ENCODE measurements around the gene CD99.

CD99 gene, protein sequence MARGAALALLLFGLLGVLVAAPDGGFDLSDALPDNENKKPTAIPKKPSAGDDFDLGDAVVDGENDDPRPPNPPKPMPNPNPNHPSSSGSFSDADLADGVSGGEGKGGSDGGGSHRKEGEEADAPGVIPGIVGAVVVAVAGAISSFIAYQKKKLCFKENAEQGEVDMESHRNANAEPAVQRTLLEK

DNA sequence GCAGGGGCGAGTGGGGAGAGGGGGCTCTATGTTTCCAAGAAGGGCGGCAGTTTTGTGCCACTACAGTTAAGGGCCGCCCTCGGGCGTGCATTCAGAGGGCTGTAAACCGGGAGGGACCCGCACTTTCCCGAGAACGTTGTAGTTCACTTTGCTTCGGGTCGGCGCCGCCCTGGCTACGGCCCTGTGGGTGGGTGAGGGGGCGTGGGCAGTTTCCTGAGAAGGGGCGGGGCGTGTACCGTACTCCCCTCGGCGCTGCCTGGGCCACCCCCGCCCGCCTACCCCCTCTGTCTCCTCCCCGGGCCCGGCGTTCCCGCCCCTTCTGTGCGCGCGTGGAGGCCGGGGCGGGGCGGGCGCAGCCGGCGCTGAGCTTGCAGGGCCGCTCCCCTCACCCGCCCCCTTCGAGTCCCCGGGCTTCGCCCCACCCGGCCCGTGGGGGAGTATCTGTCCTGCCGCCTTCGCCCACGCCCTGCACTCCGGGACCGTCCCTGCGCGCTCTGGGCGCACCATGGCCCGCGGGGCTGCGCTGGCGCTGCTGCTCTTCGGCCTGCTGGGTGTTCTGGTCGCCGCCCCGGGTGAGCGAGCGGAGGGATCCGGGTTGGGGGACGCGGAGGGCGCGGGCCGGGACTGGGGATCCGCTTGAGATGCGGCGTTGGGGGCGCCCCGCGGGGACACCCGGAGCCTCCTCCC, at the start of gene CD99:
Gene CD99, plus strand, starts transcription at position 440 of the 687 bp plus-strand sequence. Its CDS starts 66 bp downstream, at position 506.
- TF ChIP-seq, protein P1, sequence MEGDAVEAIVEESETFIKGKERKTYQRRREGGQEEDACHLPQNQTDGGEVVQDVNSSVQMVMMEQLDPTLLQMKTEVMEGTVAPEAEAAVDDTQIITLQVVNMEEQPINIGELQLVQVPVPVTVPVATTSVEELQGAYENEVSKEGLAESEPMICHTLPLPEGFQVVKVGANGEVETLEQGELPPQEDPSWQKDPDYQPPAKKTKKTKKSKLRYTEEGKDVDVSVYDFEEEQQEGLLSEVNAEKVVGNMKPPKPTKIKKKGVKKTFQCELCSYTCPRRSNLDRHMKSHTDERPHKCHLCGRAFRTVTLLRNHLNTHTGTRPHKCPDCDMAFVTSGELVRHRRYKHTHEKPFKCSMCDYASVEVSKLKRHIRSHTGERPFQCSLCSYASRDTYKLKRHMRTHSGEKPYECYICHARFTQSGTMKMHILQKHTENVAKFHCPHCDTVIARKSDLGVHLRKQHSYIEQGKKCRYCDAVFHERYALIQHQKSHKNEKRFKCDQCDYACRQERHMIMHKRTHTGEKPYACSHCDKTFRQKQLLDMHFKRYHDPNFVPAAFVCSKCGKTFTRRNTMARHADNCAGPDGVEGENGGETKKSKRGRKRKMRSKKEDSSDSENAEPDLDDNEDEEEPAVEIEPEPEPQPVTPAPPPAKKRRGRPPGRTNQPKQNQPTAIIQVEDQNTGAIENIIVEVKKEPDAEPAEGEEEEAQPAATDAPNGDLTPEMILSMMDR (IDR thresholded peaks at IDR 0.05; ENCODE audit: low read depth, low read length) = no peak
- in situ Hi-C loops (cut with HindIII; ENCODE audit: low sequenced_read_pairs) = no loop called here
- H3K4me3 ChIP-seq (ENCODE audit: low read depth, low read length) = peak within 1 kb of the TSS; percentile 78
- DNase-seq (ENCODE audit: low read depth, low spot score) = peak; percentile 90

DNA sequence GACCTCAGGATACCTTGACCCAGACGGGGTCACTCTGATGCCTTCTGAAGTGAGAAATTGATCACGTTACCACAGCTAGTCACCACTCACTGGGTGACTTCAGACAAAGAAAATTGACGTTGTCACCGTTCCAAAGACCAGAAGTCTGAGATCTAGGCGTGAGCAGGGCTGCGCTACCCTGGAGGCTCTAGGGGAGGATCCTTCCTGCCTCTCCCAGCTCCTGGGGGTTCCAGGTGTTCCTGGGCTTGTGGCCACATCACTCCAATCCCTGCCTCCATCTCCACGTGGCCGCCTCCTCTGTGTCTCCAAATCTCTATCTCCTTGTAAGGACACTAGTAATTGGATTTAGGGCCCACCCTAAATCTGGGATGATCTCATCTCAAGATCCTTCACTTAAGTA, 48.9 kb upstream of the CD99 start:
- TF ChIP-seq, protein P1 (IDR thresholded peaks at IDR 0.05; ENCODE audit: low read depth, low read length) = no peak
- DNase-seq (ENCODE audit: low read depth, low spot score) = no peak
- H3K4me3 ChIP-seq (ENCODE audit: low read depth, low read length) = no peak overlapping the region
- in situ Hi-C loops (cut with HindIII; ENCODE audit: low sequenced_read_pairs) = no loop called here

DNA sequence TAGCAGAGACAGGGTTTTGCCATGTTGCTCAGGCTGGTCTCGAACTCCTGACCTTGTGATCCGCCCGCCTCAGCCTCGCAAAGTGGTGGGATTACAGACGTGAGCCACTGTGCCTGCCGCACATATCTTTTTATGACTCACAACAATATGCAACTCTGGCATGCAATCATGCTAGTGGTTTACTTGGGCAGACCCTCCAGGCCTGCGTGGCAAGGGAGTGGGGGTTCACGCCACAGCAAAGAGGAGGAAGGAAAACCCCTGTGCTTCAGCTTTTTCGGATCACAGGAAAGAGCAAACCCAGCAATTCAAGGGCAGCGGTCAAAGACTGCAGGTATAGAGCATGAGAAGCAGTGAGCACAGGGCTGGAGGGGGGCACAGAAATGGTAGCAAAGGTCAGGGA, 48.3 kb upstream of the CD99 start:
- in situ Hi-C loops (cut with HindIII; ENCODE audit: low sequenced_read_pairs) = no loop called here
- no peak overlapping the region for H3K4me3 ChIP-seq (ENCODE audit: low read depth, low read length)
- TF ChIP-seq, protein P1 (IDR thresholded peaks at IDR 0.05; ENCODE audit: low read depth, low read length) = no peak
- DNase-seq (ENCODE audit: low read depth, low spot score) = no peak

DNA sequence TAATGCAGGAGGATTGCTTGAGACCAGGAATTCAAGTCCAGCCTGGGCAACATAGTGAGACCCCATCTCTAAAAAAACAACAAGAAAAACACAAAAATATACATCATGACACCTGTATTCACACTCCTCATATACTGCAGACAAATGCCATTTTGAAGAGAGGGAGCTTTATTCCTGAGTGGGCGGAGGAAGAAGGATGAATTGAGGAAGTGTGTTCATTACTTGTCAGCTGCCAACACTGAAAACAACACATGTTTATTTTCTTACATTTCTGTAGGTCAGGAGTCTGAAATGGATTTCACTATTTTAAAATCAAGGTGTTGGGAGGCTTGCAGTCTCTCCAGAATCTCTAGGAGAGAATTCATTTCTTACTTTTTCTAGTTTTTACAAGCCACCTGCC, 47.2 kb upstream of the CD99 start:
- in situ Hi-C loops (cut with HindIII; ENCODE audit: low sequenced_read_pairs) = no loop called here
- TF ChIP-seq, protein P1 (IDR thresholded peaks at IDR 0.05; ENCODE audit: low read depth, low read length) = no peak
- DNase-seq (ENCODE audit: low read depth, low spot score) = no peak
- no peak overlapping the region for H3K4me3 ChIP-seq (ENCODE audit: low read depth, low read length)

DNA sequence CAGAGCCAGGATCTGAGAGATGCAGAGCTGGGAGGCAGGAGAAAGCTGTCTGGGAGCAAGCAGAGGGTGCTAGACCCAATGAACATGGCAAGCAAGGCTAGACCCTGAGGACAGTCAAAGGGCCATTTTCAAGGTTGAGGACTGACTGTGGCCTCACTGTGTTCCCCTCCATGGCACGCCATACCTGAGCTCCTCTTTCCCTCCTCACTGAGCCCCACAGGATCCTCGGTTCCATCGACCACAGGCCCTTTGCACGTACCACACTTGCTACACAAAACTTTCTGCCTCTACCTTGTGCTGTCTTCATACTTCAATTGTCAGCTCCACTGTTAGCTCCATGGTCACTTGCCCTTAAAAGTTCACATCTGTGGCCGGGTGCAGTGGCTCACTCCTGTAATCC, 45.5 kb upstream of the CD99 start:
- TF ChIP-seq, protein P1 (IDR thresholded peaks at IDR 0.05; ENCODE audit: low read depth, low read length) = no peak
- DNase-seq (ENCODE audit: low read depth, low spot score) = no peak
- in situ Hi-C loops (cut with HindIII; ENCODE audit: low sequenced_read_pairs) = no loop called here
- no peak overlapping the region for H3K4me3 ChIP-seq (ENCODE audit: low read depth, low read length)

DNA sequence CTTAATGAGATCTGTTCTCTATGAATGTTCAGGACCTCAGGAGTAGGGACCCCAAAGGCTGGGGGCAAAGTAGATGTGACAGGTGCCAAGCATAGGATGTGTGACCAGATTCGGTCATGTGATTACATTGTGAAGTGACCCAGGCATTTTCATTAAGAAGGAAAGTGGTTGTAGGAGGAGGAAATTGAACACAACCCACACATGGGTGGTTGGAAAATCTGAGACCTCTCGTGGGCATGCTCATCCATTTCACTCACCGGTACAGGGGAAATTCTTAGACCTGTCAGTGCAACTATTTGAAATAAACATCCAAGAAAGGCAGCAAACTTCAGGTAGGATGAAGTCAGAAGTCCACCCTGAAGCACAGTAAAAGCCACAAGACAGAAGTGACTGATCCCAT, 43.5 kb upstream of the CD99 start:
- in situ Hi-C loops (cut with HindIII; ENCODE audit: low sequenced_read_pairs) = no loop called here
- TF ChIP-seq, protein P1 (IDR thresholded peaks at IDR 0.05; ENCODE audit: low read depth, low read length) = no peak
- DNase-seq (ENCODE audit: low read depth, low spot score) = no peak
- H3K4me3 ChIP-seq (ENCODE audit: low read depth, low read length) = no peak overlapping the region

Measured in astrocyte of the spinal cord (primary cell).